GM12878 (cell line): ENCODE data around the gene PRDM8. TPM values are rescaled to one million over a fixed set of nuclear protein-coding genes. Genes with fewer than 3 reads are reported as not detected.

ENCODE experiments used
- ATAC-seq: fragments of 200-7000 bp; cut with Tn5 transposase; 3 replicates; pipeline ENCODE4 v1.9.1; 2020; ENCODE audit warnings: mild to moderate bottlenecking, moderate library complexity
- BruUV-seq: library from RNA; stranded (reverse); fragments of 400-500 nt; replicated peaks from 2 replicates; lab custom pipeline; 2021; lab: Mats Ljungman, UMichigan
- CTCF ChIA-PET: fragments of 300-600 bp; sonication (Branson Sonifier 250); formaldehyde crosslinking; extraction: SDS; loops from one replicate; lab custom pipeline; 2021; ENCODE audit warnings: inconsistent platforms; lab: Yijun Ruan, JAX
- POLR2A ChIA-PET: fragments of 350-600 bp; formaldehyde crosslinking; extraction: SDS; loops from one replicate; lab custom pipeline; 2021; ENCODE audit warnings: inconsistent platforms; lab: Charles Lee
- RAD21 ChIA-PET: fragments of 300-600 bp; sonication (Branson Sonifier 250); formaldehyde crosslinking; loops from one replicate; lab custom pipeline; 2023; ENCODE audit warnings: antibody characterized with exemption; ENCODE audit not compliant: unreplicated experiment; lab: Charles Lee
- SMC1A ChIA-PET: fragments of 300-600 bp; sonication (Branson Sonifier 250); formaldehyde crosslinking; loops from one replicate; lab custom pipeline; 2023; ENCODE audit not compliant: unreplicated experiment, uncharacterized antibody; lab: Charles Lee
- DNase-seq: peaks from one replicate; pipeline ENCODE4 v3.0.0-alpha.2; 2011; ENCODE audit warnings: low read depth, low spot score
- FAIRE-seq: peaks from 3 replicates; lab custom pipeline; 2011; peaks lifted over from hg19 to GRCh38; lab: Jason Lieb, UNC
- H2AFZ ChIP-seq: 2 replicates; pipeline ENCODE4 v1.6.0; 2011; ENCODE audit warnings: low read depth, low read length, control low read depth; ENCODE audit not compliant: control insufficient read depth
- H3K27ac ChIP-seq: 2 replicates; pipeline ENCODE4 v1.5.1; 2011; ENCODE audit warnings: control low read depth; ENCODE audit not compliant: control insufficient read depth, insufficient read depth
- H3K27me3 ChIP-seq, 2 experiments: replicated peaks in 1 of 2; 2 replicates each; pipeline versions ENCODE4 v1.6.0 to v1.6.1; 2011; ENCODE audit warnings: low read length in 1 of 2; ENCODE audit not compliant: control insufficient read depth in 2 of 2, insufficient read depth in 2 of 2
- H3K36me3 ChIP-seq, 2 experiments: 2 replicates each; pipeline ENCODE4 v1.5.1; 2011; ENCODE audit warnings: low read length in 1 of 2; ENCODE audit not compliant: control insufficient read depth in 2 of 2, insufficient read depth in 2 of 2
- H3K4me1 ChIP-seq: 2 replicates; pipeline ENCODE4 v1.6.1; 2011; ENCODE audit warnings: mild to moderate bottlenecking, low read length, moderate library complexity, mixed read lengths; ENCODE audit not compliant: control insufficient read depth, insufficient read depth
- H3K4me2 ChIP-seq: 2 replicates; pipeline ENCODE4 v1.6.0; 2011; ENCODE audit warnings: control low read depth; ENCODE audit not compliant: control insufficient read depth, insufficient read depth
- H3K4me3 ChIP-seq: fragments of 200-600 bp; sonication (generic); 2 replicates; pipeline ENCODE4 v1.5.1; 2016
- H3K79me2 ChIP-seq: 2 replicates; pipeline ENCODE4 v1.6.0; 2011; ENCODE audit warnings: low read length; ENCODE audit not compliant: control insufficient read depth, insufficient read depth
- H3K9ac ChIP-seq: 2 replicates; pipeline ENCODE4 v1.8.0; 2011; ENCODE audit warnings: low read length, control low read depth, mixed read lengths; ENCODE audit not compliant: control insufficient read depth, insufficient read depth
- H3K9me3 ChIP-seq: replicated peaks from 3 replicates; pipeline ENCODE4 v1.5.1; 2011; ENCODE audit warnings: mild to moderate bottlenecking, low read length; ENCODE audit not compliant: control insufficient read depth, insufficient read depth
- H4K20me1 ChIP-seq: 2 replicates; pipeline ENCODE4 v1.6.0; 2011; ENCODE audit not compliant: control insufficient read depth, insufficient read depth
- CHD2 ChIP-seq: IDR thresholded peaks from 2 replicates; pipeline ENCODE4 v1.6.1; 2011; ENCODE audit warnings: low read depth, low read length, improper control_type of control experiment, borderline replicate concordance
- CREM ChIP-seq: IDR thresholded peaks from 2 replicates; pipeline ENCODE4 v1.6.1; 2014; ENCODE audit warnings: antibody characterized with exemption, low read depth
- DPF2 ChIP-seq: fragments of 450-650 bp; IDR thresholded peaks from 2 replicates; pipeline ENCODE4 v1.6.1; 2017; ENCODE audit warnings: mild to moderate bottlenecking
- EZH2 ChIP-seq: IDR thresholded peaks from 2 replicates; pipeline ENCODE4 v1.6.1; 2012; ENCODE audit warnings: low read depth, mild to moderate bottlenecking, control low read depth, inconsistent platforms, low read length, borderline replicate concordance; ENCODE audit not compliant: control insufficient read depth
- HDAC2 ChIP-seq: fragments of 200-600 bp; sonication (generic); IDR thresholded peaks from 2 replicates; pipeline ENCODE4 v1.6.1; 2017
- MYB ChIP-seq: fragments of 150-350 bp; IDR thresholded peaks from 2 replicates; pipeline ENCODE4 v1.6.1; 2014; ENCODE audit warnings: mild to moderate bottlenecking, low read depth, low read length, borderline replicate concordance
- NBN ChIP-seq: fragments of 450-650 bp; IDR thresholded peaks from 2 replicates; pipeline ENCODE4 v1.6.1; 2016
- PML ChIP-seq: IDR thresholded peaks from 2 replicates; pipeline ENCODE4 v1.6.1; 2012; ENCODE audit warnings: low read length, inconsistent platforms
- RELB ChIP-seq: fragments of 450-650 bp; IDR thresholded peaks from 2 replicates; pipeline ENCODE4 v1.6.1; 2017; ENCODE audit warnings: low read depth, mild to moderate bottlenecking, moderate library complexity
- REST ChIP-seq: IDR thresholded peaks from 2 replicates; pipeline ENCODE4 v1.6.1; 2012; ENCODE audit warnings: mild to moderate bottlenecking, low read depth, low read length
- SP1 ChIP-seq: IDR thresholded peaks from one replicate; pipeline ENCODE4 v1.6.1; 2011; ENCODE audit warnings: low read depth, low read length
- TBL1XR1 ChIP-seq: IDR thresholded peaks from 2 replicates; pipeline ENCODE4 v1.6.1; 2012; ENCODE audit warnings: low read depth, low read length, improper control_type of control experiment
- ZBED1 ChIP-seq: IDR thresholded peaks from 2 replicates; pipeline ENCODE4 v1.6.1; 2016; ENCODE audit warnings: borderline replicate concordance
- ZNF217 ChIP-seq: fragments of 450-650 bp; IDR thresholded peaks from 2 replicates; pipeline ENCODE4 v1.6.1; 2017; ENCODE audit warnings: antibody characterized with exemption, mild to moderate bottlenecking
- ZNF687 ChIP-seq: fragments of 450-650 bp; IDR thresholded peaks from 2 replicates; pipeline ENCODE4 v1.6.1; 2017; ENCODE audit warnings: mild to moderate bottlenecking, moderate library complexity
- ZSCAN29 ChIP-seq: fragments of 450-650 bp; IDR thresholded peaks from 2 replicates; pipeline ENCODE4 v1.6.1; 2017; ENCODE audit warnings: mild to moderate bottlenecking, moderate library complexity
- WGBS: methylation state at CpG from one replicate; pipeline ENCODE4 v1.1.6; 2016; ENCODE audit warnings: low lambda C conversion rate; ENCODE audit not compliant: insufficient replicate concordance, insufficient coverage; ENCODE audit errors: missing lambda C conversion rate; 5-methylcytosine and 5-hydroxymethylcytosine counted together
- in situ Hi-C: fragments of 300-500 bp; cut with MboI; formaldehyde crosslinking; loops from 9 replicates; pipeline ENCODE4 v1.14.3; 2018; ENCODE audit warnings: mixed read lengths
- intact Hi-C: fragments of 100-400 bp; cut with micrococcal nuclease; formaldehyde crosslinking; loops from one replicate; pipeline ENCODE4 v1.14.2; 2022; ENCODE audit not compliant: unreplicated experiment
- polyA plus RNA-seq, 11 experiments: library from polyadenylated mRNA; depleted of rRNA in 4 of 11; unstranded in 6 of 11; stranded (reverse) in 5 of 11; fragments of >200 nt; fragmentation: Nextera tagmentation in 4 of 11; fragmentation: Illumina TruSeq in 1 of 11; extraction: Ambion mirVana in 4 of 11; extraction: Trizol in 1 of 11; gene quantifications; 1 replicate in 1 of 11; 2 replicates in 10 of 11; pipeline versions ENCODE4 v1.2.1 to v1.2.3, GENCODE V29; 2011 to 2016; ENCODE audit warnings: inconsistent platforms in 2 of 11, missing spikeins in 2 of 11, low read depth in 1 of 11
- total RNA-seq, 4 experiments: library from RNA; depleted of rRNA in 3 of 4; stranded (reverse); fragments of >200 nt in 3 of 4; fragmentation: Illumina TruSeq in 1 of 4; extraction: Trizol in 1 of 4; gene quantifications; 2 replicates each; pipeline versions ENCODE4 v1.2.1 to v1.2.3, GENCODE V29; 2013 to 2021

The PRDM8 gene
- total and polyA plus RNA-seq, 10 of the 15 experiments (the other 5 are each of a cell fraction or from before 2014, with no cell fraction given): 0.09 to 1.6 (median 0.40) TPM

- TF ChIP-seq RELB: no peak
- TF ChIP-seq MYB: no peak
- TF ChIP-seq PML: no peak
- no peak for TF ChIP-seq ZSCAN29
Observed at GRCh38 chr4:80192252-80192866, 4.9 kb upstream of the PRDM8 start (continued).

GRCh38 chr4:80192937-80193336 lies 4.4 kb upstream of the PRDM8 start:
- ATAC-seq: no peak
- CTCF ChIA-PET: no interaction called here
- Histone ChIP-seq H3K27ac (no peak overlapping the region), H3K9ac (no peak overlapping the region), H3K4me1 (no peaks in the 10 kb centered on the region), H3K27me3 (peaks cover 0 to 10% of the 10 kb centered on the region in 2 experiments), H3K4me3 (no peak overlapping the region), H3K36me3 (no peaks in the 10 kb centered on the region), H4K20me1 (no peaks in the 10 kb centered on the region), H3K9me3 (no peaks in the 10 kb centered on the region)
- RAD21 ChIA-PET: no interaction called here
- FAIRE-seq: no peak
- no TSS peak for BruUV-seq
- POLR2A ChIA-PET: no interaction called here
- in situ Hi-C loops: no loop called here
- TF ChIP-seq NBN (no peak), TBL1XR1 (no peak), REST (no peak), CHD2 (no peak), DPF2 (no peak), MYB (no peak), ZBED1 (no peak), SP1 (no peak), ZNF217 (no peak), HDAC2 (no peak), ZNF687 (no peak), EZH2 (no peak), CREM (no peak)
- TF ChIP-seq, all 136 proteins: peak for 0
- WGBS: 15% methylated on average over 2 of the region's 2 CpGs
- DNase-seq: no peak
- intact Hi-C loops: no loop called here
- Histone ChIP-seq H3K79me2 (no peaks in the 10 kb centered on the region), H2AFZ (no peak overlapping the region), H3K4me2 (no peak overlapping the region)
- SMC1A ChIA-PET: no interaction called here
